Kidney epithelial cell (primary cell): Measurements from ENCODE around the gene APP. TPM values are rescaled to one million over a fixed set of nuclear protein-coding genes. Genes with fewer than 3 reads are reported as not detected.

ENCODE experiments used
- DNase-seq: peaks from one replicate; pipeline ENCODE4 v3.0.0-alpha.2; 2010; ENCODE audit warnings: low read depth
- H3K27me3 ChIP-seq: 2 replicates; pipeline ENCODE4 v1.6.0; 2011; ENCODE audit warnings: low read length; ENCODE audit not compliant: control insufficient read depth, insufficient read depth
- H3K36me3 ChIP-seq: 2 replicates; pipeline ENCODE4 v1.5.1; 2011; ENCODE audit warnings: low read length; ENCODE audit not compliant: control insufficient read depth, insufficient read depth
- H3K4me3 ChIP-seq: 2 replicates; pipeline ENCODE4 v1.5.1; 2011; ENCODE audit warnings: low read depth, mild to moderate bottlenecking, control low read depth, low read length
- total RNA-seq: library from RNA; depleted of rRNA; stranded (reverse); fragments of >200 nt; gene quantifications from 2 replicates; pipeline ENCODE4 v1.2.3, GENCODE V29; 2015
- TF ChIP-seq, protein P1 (sequence below): IDR thresholded peaks from 2 replicates; pipeline ENCODE4 v1.5.1; 2011; ENCODE audit warnings: mild to moderate bottlenecking, moderate library complexity, low read length, control low read depth, inconsistent platforms; ENCODE audit not compliant: insufficient read depth, poor library complexity, severe bottlenecking

APP gene
- total RNA-seq, 1 donor from 2014 or later: 624 TPM

DNA sequence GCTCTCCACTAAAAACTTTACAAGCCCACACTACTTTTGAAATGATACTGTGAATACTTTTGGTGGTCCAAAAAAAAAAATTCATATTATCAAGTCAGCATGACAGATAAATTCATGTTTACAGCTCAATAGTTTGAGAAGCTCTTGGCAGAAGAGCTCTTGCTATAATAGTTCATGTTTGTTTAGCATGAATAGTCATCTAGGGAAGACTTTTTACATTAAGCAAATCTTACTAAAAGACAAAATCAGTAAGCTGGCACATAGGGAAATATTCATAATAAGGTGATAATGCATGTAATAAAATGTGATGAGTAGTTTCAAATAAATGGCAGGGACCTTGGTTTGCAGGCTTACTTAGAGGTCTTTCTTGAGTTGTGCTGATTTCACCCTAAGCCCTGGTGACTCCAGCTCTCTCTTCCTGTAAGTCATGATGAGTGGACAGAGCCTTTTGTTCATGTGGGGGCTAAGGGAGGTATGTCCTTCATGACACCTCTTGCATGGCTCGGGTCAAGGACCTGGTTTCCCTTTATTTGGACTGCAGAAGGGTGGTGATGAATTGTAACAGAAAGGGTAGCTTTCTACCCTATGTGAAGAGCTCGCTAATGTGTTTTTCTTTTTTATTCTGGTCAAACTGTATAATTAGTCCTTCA is 269.1 kb downstream of the APP start:
- H3K27me3 ChIP-seq: no peaks in the 10 kb centered on the region
- H3K4me3 ChIP-seq: no peak overlapping the region
- TF ChIP-seq, protein P1, sequence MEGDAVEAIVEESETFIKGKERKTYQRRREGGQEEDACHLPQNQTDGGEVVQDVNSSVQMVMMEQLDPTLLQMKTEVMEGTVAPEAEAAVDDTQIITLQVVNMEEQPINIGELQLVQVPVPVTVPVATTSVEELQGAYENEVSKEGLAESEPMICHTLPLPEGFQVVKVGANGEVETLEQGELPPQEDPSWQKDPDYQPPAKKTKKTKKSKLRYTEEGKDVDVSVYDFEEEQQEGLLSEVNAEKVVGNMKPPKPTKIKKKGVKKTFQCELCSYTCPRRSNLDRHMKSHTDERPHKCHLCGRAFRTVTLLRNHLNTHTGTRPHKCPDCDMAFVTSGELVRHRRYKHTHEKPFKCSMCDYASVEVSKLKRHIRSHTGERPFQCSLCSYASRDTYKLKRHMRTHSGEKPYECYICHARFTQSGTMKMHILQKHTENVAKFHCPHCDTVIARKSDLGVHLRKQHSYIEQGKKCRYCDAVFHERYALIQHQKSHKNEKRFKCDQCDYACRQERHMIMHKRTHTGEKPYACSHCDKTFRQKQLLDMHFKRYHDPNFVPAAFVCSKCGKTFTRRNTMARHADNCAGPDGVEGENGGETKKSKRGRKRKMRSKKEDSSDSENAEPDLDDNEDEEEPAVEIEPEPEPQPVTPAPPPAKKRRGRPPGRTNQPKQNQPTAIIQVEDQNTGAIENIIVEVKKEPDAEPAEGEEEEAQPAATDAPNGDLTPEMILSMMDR: no peak
- DNase-seq: no peak
- H3K36me3 ChIP-seq: no peaks in the 10 kb centered on the region

DNA sequence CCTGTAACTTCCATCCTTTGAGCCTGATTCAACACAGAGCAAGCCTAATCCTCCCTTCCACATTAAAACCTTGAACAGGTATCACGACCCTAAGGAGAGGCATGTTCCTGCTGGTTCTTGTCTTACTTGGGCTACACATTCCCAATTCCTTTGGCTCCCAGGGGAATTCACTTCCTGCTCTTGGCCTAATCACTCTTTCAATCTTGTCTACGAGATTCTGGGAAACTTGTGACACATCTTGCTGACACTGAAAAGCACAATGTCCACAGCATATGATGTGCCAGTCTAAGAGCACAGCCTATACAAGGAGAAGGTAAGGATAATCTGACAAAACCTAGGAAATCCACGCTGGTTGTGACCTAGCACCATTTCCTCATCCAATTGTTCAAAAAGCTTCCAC is 271.9 kb downstream of the APP start:
- DNase-seq: no peak
- Histone ChIP-seq H3K36me3 (peaks cover 2% of the 10 kb centered on the region), H3K27me3 (no peaks in the 10 kb centered on the region), H3K4me3 (no peak overlapping the region)
- TF ChIP-seq, protein P1: no peak

DNA sequence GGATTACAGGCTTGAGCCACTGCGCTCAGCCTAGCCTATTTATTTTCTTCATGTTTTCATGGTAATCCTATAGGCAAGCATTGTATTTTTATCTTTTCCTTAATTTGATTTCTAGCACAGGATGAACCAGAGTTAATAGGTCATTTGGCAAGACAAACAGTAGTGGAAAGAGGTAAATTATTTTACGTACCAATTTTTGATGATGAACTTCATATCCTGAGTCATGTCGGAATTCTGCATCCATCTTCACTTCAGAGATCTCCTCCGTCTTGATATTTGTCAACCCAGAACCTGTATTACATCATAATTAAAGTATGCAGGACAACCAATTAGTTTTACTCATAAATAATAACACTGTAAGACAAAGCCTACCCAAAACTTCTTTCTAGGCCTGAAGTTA is 273.2 kb downstream of the APP start:
- TF ChIP-seq, protein P1: no peak
- no peak for DNase-seq
- Histone ChIP-seq H3K27me3 (no peaks in the 10 kb centered on the region), H3K4me3 (no peak overlapping the region), H3K36me3 (peaks cover 2% of the 10 kb centered on the region)

DNA sequence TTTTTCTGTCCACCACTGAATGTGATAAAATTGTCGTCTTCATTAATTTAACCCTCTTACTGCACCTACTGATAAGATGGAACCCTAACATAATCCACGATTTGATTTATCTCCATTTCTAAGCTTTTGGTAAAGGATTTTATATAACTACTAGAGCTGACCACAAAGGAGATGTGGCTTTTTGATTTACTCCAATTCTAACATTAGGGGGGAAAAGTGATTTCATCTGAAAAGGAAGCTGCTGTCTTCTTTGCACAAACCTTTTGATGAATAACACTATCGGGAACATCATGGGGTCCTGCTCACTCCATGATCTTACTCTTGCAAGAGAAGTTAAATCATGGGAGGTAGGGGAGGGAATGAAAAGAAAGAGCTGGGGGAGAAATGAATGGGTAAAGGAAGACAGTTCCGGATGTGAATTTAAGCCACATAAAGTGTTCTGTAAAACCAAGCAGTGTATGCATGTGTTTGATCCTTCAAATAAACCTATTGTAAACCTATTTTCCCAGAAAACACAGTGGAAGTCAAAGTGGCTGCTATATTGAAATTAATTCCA is 274.0 kb downstream of the APP start:
- H3K4me3 ChIP-seq: no peak overlapping the region
- no peak for DNase-seq
- TF ChIP-seq, protein P1: no peak
- H3K36me3 ChIP-seq: peaks cover 2% of the 10 kb centered on the region
- no peaks in the 10 kb centered on the region for H3K27me3 ChIP-seq

DNA sequence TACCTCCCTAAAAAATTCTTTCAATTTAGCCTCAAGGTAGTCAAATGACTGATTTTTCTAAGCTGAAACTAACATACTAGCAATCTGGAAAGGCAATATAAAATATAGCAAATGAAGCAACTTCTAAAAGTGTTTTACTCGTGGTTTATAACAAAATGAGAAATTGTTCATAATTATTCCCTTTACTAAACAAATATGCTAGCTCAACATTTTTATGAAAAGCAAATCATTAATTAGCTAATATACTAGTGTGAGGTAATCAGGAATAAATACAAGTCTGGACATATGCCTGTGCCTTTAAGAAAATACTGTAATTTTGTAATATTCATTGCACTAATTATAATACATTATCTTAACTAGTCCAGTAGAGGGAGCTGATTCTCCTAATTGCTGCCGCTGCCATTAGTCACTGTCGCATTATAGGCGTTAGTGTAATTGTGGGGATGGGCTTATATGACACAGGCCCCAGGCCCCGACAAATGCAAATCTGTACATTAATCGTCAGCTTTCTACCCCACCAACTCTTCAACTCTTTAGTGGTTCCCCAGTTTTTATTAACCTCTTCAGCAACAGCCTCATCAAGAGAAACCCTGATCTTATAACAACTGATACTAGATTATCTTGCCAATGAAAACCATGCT is 274.9 kb downstream of the APP start:
- H3K27me3 ChIP-seq: no peaks in the 10 kb centered on the region
- H3K36me3 ChIP-seq: peaks cover 4% of the 10 kb centered on the region
- TF ChIP-seq, protein P1: peak; percentile 26
- no peak for DNase-seq
- no peak overlapping the region for H3K4me3 ChIP-seq

DNA sequence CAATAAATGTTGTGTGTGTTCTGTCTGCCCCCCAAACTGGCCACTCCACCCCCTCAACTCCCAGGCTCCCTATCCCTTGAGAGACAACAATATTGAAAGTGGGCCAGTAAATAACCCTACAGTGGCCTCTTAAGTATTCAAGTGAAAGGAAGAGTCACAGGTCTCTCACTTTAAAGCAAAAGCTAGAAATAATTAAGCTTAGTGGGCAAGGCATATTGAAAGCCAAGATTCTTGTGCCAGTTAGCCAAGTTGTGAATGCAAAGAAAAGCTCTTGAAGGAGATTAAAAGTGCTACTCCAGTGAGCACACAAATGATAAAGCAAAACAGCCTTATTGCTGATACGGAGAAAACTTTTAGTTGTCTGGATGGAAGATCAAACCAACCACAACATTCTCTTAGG is 277.4 kb downstream of the APP start:
- TF ChIP-seq, protein P1: no peak
- H3K4me3 ChIP-seq: no peak overlapping the region
- DNase-seq: no peak
- no peaks in the 10 kb centered on the region for H3K27me3 ChIP-seq
- peaks cover 4% of the 10 kb centered on the region for H3K36me3 ChIP-seq
